22Rv1 (cell line): ENCODE measurements around the gene MCTS1.

Experiments
- CTCF ChIP-seq: fragments of 450-650 bp; IDR thresholded peaks from 2 replicates; pipeline ENCODE4 v1.5.1; 2017; ENCODE audit warnings: mild to moderate bottlenecking
- ZFX ChIP-seq: fragments of 450-650 bp; IDR thresholded peaks from 2 replicates; pipeline ENCODE4 v1.6.1; 2017; ENCODE audit warnings: antibody characterized with exemption, borderline replicate concordance

- TF ChIP-seq CTCF (no peak), ZFX (no peak)
Measured at GRCh38 chrX:120570011-120570600, 33.8 kb upstream of the MCTS1 start.
